HepG2 (cell line): ENCODE results near the gene RESP18. TPM values are rescaled to one million over a fixed set of nuclear protein-coding genes. Genes with fewer than 3 reads are reported as not detected.

ENCODE experiments used
- ATAC-seq: fragments of 200-7000 bp; cut with Tn5 transposase; 3 replicates; pipeline ENCODE4 v1.9.1; 2020; ENCODE audit warnings: mild to moderate bottlenecking, moderate library complexity
- BruUV-seq: library from RNA; stranded (reverse); fragments of 400-500 nt; replicated peaks from 2 replicates; lab custom pipeline; 2021; lab: Mats Ljungman, UMichigan
- CTCF ChIA-PET: fragments of 300-600 bp; formaldehyde crosslinking; extraction: SDS; loops from one replicate; lab custom pipeline; 2021; ENCODE audit warnings: low total read pairs, inconsistent platforms, low intra/inter-chr PET ratio; lab: Yijun Ruan, JAX
- POLR2A ChIA-PET: fragments of 350-600 bp; sonication (Branson Sonifier 250); formaldehyde crosslinking; loops from one replicate; lab custom pipeline; 2020; ENCODE audit warnings: antibody characterized with exemption, inconsistent platforms; lab: Yijun Ruan, JAX
- DNase-seq: peaks from one replicate; pipeline ENCODE4 v3.0.0-alpha.2; 2015; ENCODE audit warnings: low spot score
- FAIRE-seq: peaks from 3 replicates; lab custom pipeline; 2011; peaks lifted over from hg19 to GRCh38; lab: Jason Lieb, UNC
- H2AFZ ChIP-seq: one replicate; pipeline ENCODE4 v1.6.1; 2011; ENCODE audit warnings: low read length, inconsistent platforms
- H3K27ac ChIP-seq: fragments of 300-600 bp; 3 replicates; pipeline ENCODE4 v1.8.0; 2011; ENCODE audit warnings: mixed run types, mild to moderate bottlenecking, mixed read lengths, low read length, inconsistent platforms; ENCODE audit not compliant: insufficient read depth; ENCODE audit errors: extremely low read length
- H3K27me3 ChIP-seq, 2 experiments: fragments of 200-600 bp in 1 of 2; 2 replicates in 1 of 2; 3 replicates in 1 of 2; pipeline versions ENCODE4 v1.6.0 to v1.8.0; 2011; ENCODE audit warnings: low read length in 2 of 2, mild to moderate bottlenecking in 2 of 2, moderate library complexity in 2 of 2, inconsistent platforms in 1 of 2; ENCODE audit not compliant: insufficient read depth in 2 of 2, control insufficient read depth in 1 of 2
- H3K36me3 ChIP-seq, 2 experiments: fragments of 200-600 bp in 1 of 2; replicated peaks in 1 of 2; 2 replicates in 1 of 2; 3 replicates in 1 of 2; pipeline versions ENCODE4 v1.5.1 to v1.8.0; 2011; ENCODE audit warnings: low read length in 2 of 2, inconsistent platforms in 1 of 2; ENCODE audit not compliant: insufficient read depth in 2 of 2, control insufficient read depth in 1 of 2
- H3K4me1 ChIP-seq: 2 replicates; pipeline ENCODE4 v1.5.1; 2012; ENCODE audit warnings: low read length, inconsistent platforms; ENCODE audit not compliant: insufficient read depth
- H3K4me2 ChIP-seq: 2 replicates; pipeline ENCODE4 v1.6.0; 2011; ENCODE audit warnings: low read depth, low read length, inconsistent platforms
- H3K4me3 ChIP-seq, 3 experiments: fragments of 200-600 bp in 1 of 3; sonication (generic), shearing (Covaris generic) in 1 of 3; replicated peaks in 1 of 3; 2 replicates each; pipeline ENCODE4 v1.5.1; 2011 to 2016; ENCODE audit warnings: low read length in 3 of 3, inconsistent platforms in 2 of 3, low read depth in 2 of 3, mild to moderate bottlenecking in 2 of 3, control low read depth in 1 of 3, mixed read lengths in 1 of 3; ENCODE audit not compliant: insufficient read depth in 1 of 3
- H3K79me2 ChIP-seq: one replicate; pipeline ENCODE4 v1.6.1; 2011; ENCODE audit warnings: low read length, inconsistent platforms; ENCODE audit not compliant: insufficient read depth
- H3K9ac ChIP-seq: 2 replicates; pipeline ENCODE4 v1.6.0; 2011; ENCODE audit warnings: mild to moderate bottlenecking, low read depth, low read length, inconsistent platforms; ENCODE audit not compliant: insufficient read depth
- H3K9me3 ChIP-seq: 2 replicates; pipeline ENCODE4 v1.5.1; 2012; ENCODE audit warnings: mild to moderate bottlenecking, low read length
- H4K20me1 ChIP-seq: 2 replicates; pipeline ENCODE4 v1.6.0; 2011; ENCODE audit warnings: inconsistent platforms, mild to moderate bottlenecking, low read length, moderate library complexity; ENCODE audit not compliant: insufficient read depth
- EP300 ChIP-seq, 3 experiments: sonication (generic) in 1 of 3; formaldehyde crosslinking in 1 of 3; IDR thresholded peaks; 2 replicates each; pipeline versions ENCODE4 v1.5.1 to v1.6.1; 2011 to 2020; ENCODE audit warnings: low read depth in 2 of 3, low read length in 2 of 3, borderline replicate concordance in 1 of 3, improper control_type of control experiment in 1 of 3, mild to moderate bottlenecking in 1 of 3, missing genetic modification reagents in 1 of 3, moderate library complexity in 1 of 3
- GFI1 ChIP-seq: sonication (generic); formaldehyde crosslinking; IDR thresholded peaks from 2 replicates; pipeline ENCODE4 v1.5.0; 2020; ENCODE audit warnings: missing genetic modification reagents, mild to moderate bottlenecking, borderline replicate concordance
- PLSCR1 ChIP-seq: sonication (generic); formaldehyde crosslinking; IDR thresholded peaks from 2 replicates; pipeline ENCODE4 v1.5.0; 2020; ENCODE audit warnings: missing genetic modification reagents, mild to moderate bottlenecking, borderline replicate concordance
- WGBS: methylation state at CpG from one replicate; pipeline ENCODE4 v1.1.6; 2017; ENCODE audit warnings: low lambda C conversion rate; 5-methylcytosine and 5-hydroxymethylcytosine counted together
- in situ Hi-C: cut with HindIII; loops from 2 replicates; pipeline ENCODE4 v1.10.0; 2017; ENCODE audit warnings: low pct_unique_long_range_greater_than_20kb; ENCODE audit not compliant: extremely low pct_ligation_motif_present
- intact Hi-C: fragments of 100-400 bp; cut with micrococcal nuclease; formaldehyde crosslinking; loops from one replicate; pipeline ENCODE4 v1.10.0; 2022; ENCODE audit not compliant: unreplicated experiment
- polyA plus RNA-seq, 8 experiments: library from polyadenylated mRNA; depleted of rRNA in 3 of 8; stranded (reverse) in 7 of 8; unstranded in 1 of 8; fragments of >200 nt; fragmentation: Illumina TruSeq in 4 of 8; extraction: Trizol in 4 of 8; gene quantifications; 2 replicates each; pipeline versions ENCODE4 v1.2.1 to v1.2.3, GENCODE V29; 2011 to 2016; ENCODE audit warnings: low read depth in 4 of 8, missing spikeins in 1 of 8, mixed read lengths in 1 of 8; ENCODE audit not compliant: insufficient read depth in 1 of 8
- total RNA-seq, 5 experiments: library from RNA; depleted of rRNA; stranded (reverse); fragments of >200 nt; fragmentation: Illumina TruSeq; extraction: Trizol; gene quantifications; 2 replicates each; pipeline ENCODE4 v1.2.3, GENCODE V29; 2016; ENCODE audit warnings: low read depth in 1 of 5
- TF ChIP-seq, protein P1 (sequence below): sonication (generic); IDR thresholded peaks from 2 replicates; pipeline ENCODE4 v1.6.1; 2016; ENCODE audit warnings: low read depth, borderline replicate concordance

RESP18 gene
- total and polyA plus RNA-seq, 2 of the 13 experiments (the other 11 are each of a cell fraction or from before 2014, with no cell fraction given) = not detected

- ATAC-seq (no peak), DNase-seq (no peak), FAIRE-seq (no peak)
- Histone ChIP-seq H2AFZ (no peak overlapping the region), H3K4me2 (no peak overlapping the region), H3K9me3 (no peaks in the 10 kb centered on the region), H4K20me1 (no peaks in the 10 kb centered on the region), H3K9ac (no peak overlapping the region), H3K36me3 (no peaks in the 10 kb centered on the region), H3K79me2 (no peaks in the 10 kb centered on the region), H3K27ac (no peak overlapping the region), H3K27me3 (peaks cover 0 to 27% of the 10 kb centered on the region in 2 experiments; a peak in 3 of 5 replicates), H3K4me1 (no peaks in the 10 kb centered on the region), H3K4me3 (no peak overlapping the region)
- in situ Hi-C loops (no loop called here), intact Hi-C loops (no loop called here)
- TF ChIP-seq PLSCR1 (CRISPR knock-in tag) (no peak), GFI1 (CRISPR knock-in tag) (peak; percentile 45; the same call in 1 of the 2 replicates), EP300 (IDR thresholded peaks at IDR 0.05; ENCODE audit: low read depth in 2 of 2, low read length in 2 of 2) (0 out of 4 replicates have a peak, but pooled peaks of 1 of the 2 experiments have one; percentile 17), EP300 (CRISPR knock-in tag; IDR thresholded peaks at IDR 0.05; ENCODE audit: borderline replicate concordance) (no peak)
- TF ChIP-seq, protein P1, sequence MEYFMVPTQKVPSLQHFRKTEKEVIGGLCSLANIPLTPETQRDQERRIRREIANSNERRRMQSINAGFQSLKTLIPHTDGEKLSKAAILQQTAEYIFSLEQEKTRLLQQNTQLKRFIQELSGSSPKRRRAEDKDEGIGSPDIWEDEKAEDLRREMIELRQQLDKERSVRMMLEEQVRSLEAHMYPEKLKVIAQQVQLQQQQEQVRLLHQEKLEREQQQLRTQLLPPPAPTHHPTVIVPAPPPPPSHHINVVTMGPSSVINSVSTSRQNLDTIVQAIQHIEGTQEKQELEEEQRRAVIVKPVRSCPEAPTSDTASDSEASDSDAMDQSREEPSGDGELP = peak; percentile 22; the same call in 1 of the 2 replicates
- WGBS = 30% methylated on average over 6 of the region's 6 CpGs
- POLR2A ChIA-PET = interaction anchor here (1.0 kb wide), 1 partner anchor 43 kb away, joined by 4 read pairs; the partner anchor contains the start of gene DNPEP
- CTCF ChIA-PET = no interaction called here
- BruUV-seq = no TSS peak
Measured at GRCh38 chr2:219344751-219345430, 12.3 kb upstream of the RESP18 start.
